CD14-positive monocyte (primary cell): ENCODE measurements around the gene NPIPA8. TPM values are rescaled to one million over a fixed set of nuclear protein-coding genes. Genes with fewer than 3 reads are reported as not detected.
"Not testable (repeated sequence)": the region's sequence is repeated elsewhere in the genome, so short reads cannot be mapped to it uniquely, and the experiment has no call there.

Experiments
- DNase-seq, 3 donors: peaks; one replicate each; pipeline ENCODE4 v3.0.0-alpha.2; 2011 to 2022
- H2AFZ ChIP-seq: 2 replicates; pipeline ENCODE4 v1.6.0; 2012; ENCODE audit warnings: mild to moderate bottlenecking, low read depth, low read length, inconsistent platforms; ENCODE audit not compliant: insufficient read depth, poor library complexity, severe bottlenecking
- H3K27ac ChIP-seq, 2 donors: 1 replicate in 1 of 2; 2 replicates in 1 of 2; pipeline ENCODE4 v1.5.1; 2012 to 2013; ENCODE audit warnings: low read length in 2 of 2, control low read depth in 1 of 2, inconsistent platforms in 1 of 2, low read depth in 1 of 2, mild to moderate bottlenecking in 1 of 2
- H3K27me3 ChIP-seq, 2 donors: one replicate each; pipeline versions ENCODE4 v1.6.0 to v1.6.1; 2011 to 2013; ENCODE audit warnings: low read length in 2 of 2; ENCODE audit not compliant: control insufficient read depth in 2 of 2, insufficient read depth in 2 of 2
- H3K36me3 ChIP-seq, 2 donors: replicated peaks in 1 of 2; 1 replicate in 1 of 2; 2 replicates in 1 of 2; pipeline versions ENCODE4 v1.5.1 to v1.6.1; 2012 to 2013; ENCODE audit warnings: low read length in 2 of 2, control low read depth in 1 of 2, inconsistent platforms in 1 of 2, mild to moderate bottlenecking in 1 of 2; ENCODE audit not compliant: insufficient read depth in 2 of 2, control insufficient read depth in 1 of 2
- H3K4me1 ChIP-seq, 2 donors: 1 replicate in 1 of 2; 2 replicates in 1 of 2; pipeline versions ENCODE4 v1.5.1 to v1.6.1; 2012 to 2013; ENCODE audit warnings: low read length in 2 of 2, control low read depth in 1 of 2, inconsistent platforms in 1 of 2, mild to moderate bottlenecking in 1 of 2, moderate library complexity in 1 of 2; ENCODE audit not compliant: insufficient read depth in 2 of 2, control insufficient read depth in 1 of 2
- H3K4me2 ChIP-seq: replicated peaks from 2 replicates; pipeline ENCODE3; 2012; ENCODE audit warnings: low read length, moderate library complexity, mild to moderate bottlenecking; ENCODE audit not compliant: poor library complexity, severe bottlenecking; ENCODE audit errors: extremely low read depth
- H3K4me3 ChIP-seq, 3 experiments: fragments of 200-600 bp in 1 of 3; sonication (generic) in 1 of 3; replicated peaks in 1 of 3; 1 replicate in 2 of 3; 2 replicates in 1 of 3; pipeline ENCODE4 v1.5.1; 2011 to 2013; ENCODE audit warnings: low read length in 3 of 3, mild to moderate bottlenecking in 3 of 3, control low read depth in 2 of 3, low read depth in 2 of 3, inconsistent platforms in 1 of 3, moderate library complexity in 1 of 3
- H3K79me2 ChIP-seq: 2 replicates; pipeline ENCODE4 v1.6.0; 2012; ENCODE audit warnings: mild to moderate bottlenecking, control low read depth, inconsistent platforms, low read length, moderate library complexity; ENCODE audit not compliant: insufficient read depth
- H3K9ac ChIP-seq: 2 replicates; pipeline ENCODE4 v1.6.0; 2017; ENCODE audit warnings: low read length, mild to moderate bottlenecking; ENCODE audit not compliant: insufficient read depth, poor library complexity, severe bottlenecking
- H3K9me3 ChIP-seq, 2 donors: replicated peaks in 1 of 2; 1 replicate in 1 of 2; 2 replicates in 1 of 2; pipeline versions ENCODE4 v1.5.1 to v1.6.1; 2012 to 2013; ENCODE audit warnings: low read length in 2 of 2, control low read depth in 1 of 2; ENCODE audit not compliant: control insufficient read depth in 1 of 2, insufficient read depth in 1 of 2
- H4K20me1 ChIP-seq: 2 replicates; pipeline ENCODE4 v1.6.0; 2012; ENCODE audit warnings: mild to moderate bottlenecking, low read length, control low read depth, moderate library complexity; ENCODE audit not compliant: insufficient read depth
- H3K27ac Mint-ChIP-seq, 7 donors: one replicate each; pipeline ENCODE4 v1.8.0; 2020; ENCODE audit warnings: mild to moderate bottlenecking in 7 of 7, mixed read lengths in 7 of 7, moderate library complexity in 6 of 7, inconsistent platforms in 2 of 7
- H3K27me3 Mint-ChIP-seq, 3 donors: one replicate each; pipeline ENCODE4 v1.8.0; 2021 to 2022; ENCODE audit warnings: low read depth in 3 of 3, mild to moderate bottlenecking in 3 of 3, mixed read lengths in 3 of 3, moderate library complexity in 3 of 3, inconsistent platforms in 1 of 3
- H3K36me3 Mint-ChIP-seq, 2 donors: one replicate each; pipeline ENCODE4 v1.8.0; 2020; ENCODE audit warnings: mixed read lengths in 2 of 2, inconsistent platforms in 1 of 2, mild to moderate bottlenecking in 1 of 2
- H3K4me1 Mint-ChIP-seq: one replicate; pipeline ENCODE4 v1.8.0; 2020; ENCODE audit warnings: mild to moderate bottlenecking, mixed read lengths
- H3K4me3 Mint-ChIP-seq, 2 donors: one replicate each; pipeline ENCODE4 v1.8.0; 2020; ENCODE audit warnings: mild to moderate bottlenecking in 2 of 2, mixed read lengths in 2 of 2, moderate library complexity in 1 of 2
- H3K9me3 Mint-ChIP-seq, 7 donors: one replicate each; pipeline ENCODE4 v1.8.0; 2020 to 2022; ENCODE audit warnings: mixed read lengths in 7 of 7, mild to moderate bottlenecking in 6 of 7, moderate library complexity in 6 of 7, inconsistent platforms in 2 of 7
- WGBS: methylation state at CpG from one replicate; pipeline ENCODE4 v1.1.5; 2013; ENCODE audit warnings: missing lambda C conversion rate; ENCODE audit not compliant: insufficient coverage; 5-methylcytosine and 5-hydroxymethylcytosine counted together
- intact Hi-C, 2 donors: fragments of 100-400 bp; cut with micrococcal nuclease; formaldehyde crosslinking; loops; one replicate each; pipeline versions ENCODE4 v1.15.0 to v1.15.1; 2023
- polyA plus RNA-seq, 3 donors: library from polyadenylated mRNA; depleted of rRNA in 1 of 3; unstranded in 2 of 3; stranded (reverse) in 1 of 3; fragments of 300-500 nt in 2 of 3; fragments of >200 nt in 1 of 3; fragmentation: Illumina TruSeq in 2 of 3; gene quantifications; 1 replicate in 2 of 3; 2 replicates in 1 of 3; pipeline ENCODE4 v1.2.3, GENCODE V29; 2012 to 2021

NPIPA8 gene
- polyA plus RNA-seq, 3 donors, result 0.20 to 11.1 TPM; not detected in 1

DNA sequence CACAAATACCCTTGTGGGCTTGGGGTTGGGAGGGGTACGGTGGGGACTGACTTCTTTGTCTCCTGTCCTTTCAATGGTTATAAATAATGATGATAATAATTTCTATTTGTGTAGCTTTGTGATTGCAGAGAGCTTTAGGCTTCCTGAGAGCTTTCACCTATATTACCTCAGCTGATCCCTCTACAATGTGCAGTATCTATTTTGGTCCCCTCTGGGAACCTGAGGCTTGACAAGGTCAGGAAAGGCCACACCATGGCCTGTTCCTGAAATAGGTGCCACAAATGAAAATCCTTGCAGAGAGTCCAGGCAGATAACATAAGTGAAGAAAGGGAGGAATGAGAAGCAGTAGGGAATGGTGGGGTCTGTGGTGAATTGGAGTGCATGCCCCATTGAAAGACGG lies 45.6 kb downstream of the NPIPA8 start:
- H3K9me3 Mint-ChIP-seq, H3K27ac Mint-ChIP-seq, H3K4me3 Mint-ChIP-seq, DNase-seq, H3K27ac ChIP-seq, H3K36me3 ChIP-seq, H4K20me1 ChIP-seq, intact Hi-C loops, H3K27me3 Mint-ChIP-seq, H3K36me3 Mint-ChIP-seq, H3K27me3 ChIP-seq, H3K4me3 ChIP-seq, H3K4me2 ChIP-seq, H3K9ac ChIP-seq, H3K9me3 ChIP-seq, H2AFZ ChIP-seq, H3K4me1 Mint-ChIP-seq, H3K79me2 ChIP-seq, H3K4me1 ChIP-seq: not testable (repeated sequence)
- no CpG with 5 or more reads among the region's 2 CpGs for WGBS

DNA sequence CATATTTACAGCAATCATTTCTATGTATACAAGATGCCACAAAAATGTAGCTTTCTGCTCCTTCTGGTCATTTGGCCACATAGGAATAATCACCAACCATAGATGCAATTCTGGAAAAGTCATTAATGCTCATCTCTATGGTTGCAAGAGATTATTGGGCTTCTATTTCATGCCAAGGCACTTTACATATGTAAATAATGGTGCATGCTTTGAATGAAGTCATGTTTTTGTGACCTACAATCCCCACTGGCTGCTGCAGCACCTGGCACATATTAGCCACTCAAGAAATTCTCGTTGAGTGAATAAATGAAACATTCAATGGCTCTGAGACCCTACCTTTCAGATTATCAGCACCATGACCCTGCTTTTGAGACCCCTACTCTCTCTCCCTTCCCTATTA lies 50.2 kb downstream of the NPIPA8 start:
- H3K27ac Mint-ChIP-seq, H3K9me3 Mint-ChIP-seq, H3K4me3 ChIP-seq, H3K36me3 Mint-ChIP-seq, H3K4me1 Mint-ChIP-seq, H4K20me1 ChIP-seq, H3K36me3 ChIP-seq, H3K27ac ChIP-seq, H3K79me2 ChIP-seq, H3K4me1 ChIP-seq, H3K27me3 ChIP-seq, H3K4me3 Mint-ChIP-seq, H3K27me3 Mint-ChIP-seq, intact Hi-C loops, H2AFZ ChIP-seq, H3K9ac ChIP-seq, H3K4me2 ChIP-seq, H3K9me3 ChIP-seq, DNase-seq: not testable (repeated sequence)
- WGBS, result no CpG with 5 or more reads among the region's 1 CpG

DNA sequence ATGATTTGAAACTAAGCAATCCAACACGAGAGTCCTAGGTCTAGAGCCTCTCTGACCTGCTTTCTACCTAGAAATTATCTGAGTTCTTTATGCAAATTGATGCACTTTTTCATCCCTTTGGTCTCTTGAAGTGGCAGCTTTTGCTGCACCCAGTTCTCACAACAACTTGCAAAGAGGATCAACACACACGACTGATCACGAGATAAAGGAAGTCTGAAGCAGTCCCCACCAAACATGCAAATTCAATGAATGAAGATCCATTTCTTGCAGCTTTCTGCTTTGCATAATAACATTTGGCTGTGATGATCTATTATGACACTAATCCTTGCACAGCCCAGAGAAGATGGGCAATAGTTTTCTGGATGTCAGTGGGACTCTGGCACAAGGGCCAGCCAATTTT lies 56.2 kb downstream of the NPIPA8 start:
- H3K9ac ChIP-seq, H3K27me3 Mint-ChIP-seq, H3K9me3 Mint-ChIP-seq, H3K36me3 Mint-ChIP-seq, H3K27me3 ChIP-seq, H4K20me1 ChIP-seq, H3K36me3 ChIP-seq, H3K79me2 ChIP-seq, DNase-seq, H2AFZ ChIP-seq, H3K27ac Mint-ChIP-seq, H3K9me3 ChIP-seq, H3K4me3 ChIP-seq, H3K4me3 Mint-ChIP-seq, H3K27ac ChIP-seq, H3K4me1 ChIP-seq, H3K4me2 ChIP-seq, intact Hi-C loops, H3K4me1 Mint-ChIP-seq: not testable (repeated sequence)
- WGBS, result no CpG with 5 or more reads among the region's 3 CpGs

DNA sequence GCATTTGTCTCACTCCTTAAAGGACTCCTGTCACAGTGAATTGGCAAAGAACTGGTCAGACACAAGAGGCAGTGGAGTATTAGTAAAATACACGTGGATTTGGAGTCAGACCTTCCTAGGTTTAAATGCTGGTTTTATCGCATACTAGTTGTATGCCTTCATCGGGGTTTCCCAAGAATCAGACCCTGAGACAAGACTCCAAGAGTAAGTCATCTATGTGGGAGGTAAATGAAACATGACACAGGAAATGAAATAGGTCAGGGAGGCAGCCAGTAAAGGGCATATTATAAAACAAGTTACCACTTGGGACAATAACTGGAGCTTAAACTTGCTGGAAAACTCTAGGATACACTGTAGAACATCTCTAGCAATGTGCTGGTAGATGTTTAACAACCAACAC lies 59.8 kb downstream of the NPIPA8 start:
- H3K27me3 Mint-ChIP-seq, H3K27me3 ChIP-seq, H3K4me1 ChIP-seq, H3K9me3 ChIP-seq, H3K9me3 Mint-ChIP-seq, H3K27ac ChIP-seq, H3K4me1 Mint-ChIP-seq, H3K79me2 ChIP-seq, H4K20me1 ChIP-seq, H3K36me3 Mint-ChIP-seq, H3K9ac ChIP-seq, H3K36me3 ChIP-seq, H3K4me3 Mint-ChIP-seq, H3K4me3 ChIP-seq, H3K27ac Mint-ChIP-seq, H2AFZ ChIP-seq, intact Hi-C loops, DNase-seq, H3K4me2 ChIP-seq: not testable (repeated sequence)
- no CpG with 5 or more reads among the region's 3 CpGs for WGBS
